Smooth muscle cell (in vitro differentiated cells): ENCODE data around the gene HSD11B1. TPM values are rescaled to one million over a fixed set of nuclear protein-coding genes. Genes with fewer than 3 reads are reported as not detected.

Source experiments
- DNase-seq: peaks from one replicate; lab custom pipeline; 2025; ENCODE audit not compliant: unreplicated experiment; lab: John Stamatoyannopoulos, UW
- H2AFZ ChIP-seq: fragments of 200-600 bp; sonication (generic); 2 replicates; pipeline ENCODE4 v1.6.0; 2016; ENCODE audit warnings: antibody characterized with exemption, low read depth, mild to moderate bottlenecking
- H3F3A ChIP-seq: fragments of 200-600 bp; sonication (generic); 2 replicates; pipeline ENCODE4 v1.6.0; 2017; ENCODE audit warnings: antibody characterized with exemption, low read depth
- H3K27ac ChIP-seq: fragments of 200-600 bp; sonication (generic); 2 replicates; pipeline ENCODE4 v1.5.1; 2016; ENCODE audit warnings: low read depth, mild to moderate bottlenecking
- H3K27me3 ChIP-seq: fragments of 200-600 bp; sonication (generic); 2 replicates; pipeline ENCODE4 v1.6.1; 2016; ENCODE audit warnings: low read depth, mild to moderate bottlenecking
- H3K36me3 ChIP-seq: fragments of 200-600 bp; sonication (generic); 2 replicates; pipeline ENCODE4 v1.5.1; 2016; ENCODE audit warnings: low read depth
- H3K4me1 ChIP-seq: fragments of 200-600 bp; sonication (generic); 2 replicates; pipeline ENCODE4 v1.5.1; 2016; ENCODE audit warnings: low read depth
- H3K4me2 ChIP-seq: fragments of 200-600 bp; sonication (generic); 2 replicates; pipeline ENCODE4 v1.6.0; 2016; ENCODE audit warnings: mild to moderate bottlenecking
- H3K4me3 ChIP-seq: fragments of 200-600 bp; sonication (generic); 2 replicates; pipeline ENCODE4 v1.5.1; 2016; ENCODE audit warnings: mild to moderate bottlenecking
- H3K79me2 ChIP-seq: fragments of 200-600 bp; sonication (generic); 2 replicates; pipeline ENCODE4 v1.6.0; 2016; ENCODE audit warnings: low read depth, mild to moderate bottlenecking
- H3K9ac ChIP-seq: fragments of 200-600 bp; sonication (generic); 2 replicates; pipeline ENCODE4 v1.6.0; 2016; ENCODE audit warnings: low read depth
- H3K9me3 ChIP-seq: fragments of 200-600 bp; sonication (generic); replicated peaks from 2 replicates; pipeline ENCODE4 v1.5.1; 2016; ENCODE audit warnings: low read depth
- H4K20me1 ChIP-seq: fragments of 200-600 bp; sonication (generic); 2 replicates; pipeline ENCODE4 v1.6.0; 2016; ENCODE audit warnings: low read depth
- WGBS: methylation state at CpG from one replicate; pipeline ENCODE4 v1.1.7; 2016; ENCODE audit warnings: low lambda C conversion rate; 5-methylcytosine and 5-hydroxymethylcytosine counted together
- polyA plus RNA-seq: library from polyadenylated mRNA; unstranded; fragments of >200 nt; fragmentation: Nextera tagmentation; extraction: Ambion mirVana; gene quantifications from 2 replicates; pipeline ENCODE4 v1.2.1, GENCODE V29; 2016
- total RNA-seq: library from RNA; depleted of rRNA; stranded (reverse); fragments of >200 nt; gene quantifications from 2 replicates; pipeline ENCODE4 v1.2.3, GENCODE V29; 2014
- TF ChIP-seq, protein P1 (sequence below): fragments of 200-600 bp; sonication (generic); IDR thresholded peaks from 2 replicates; pipeline ENCODE4 v1.5.1; 2017; ENCODE audit warnings: borderline replicate concordance, mild to moderate bottlenecking, antibody characterized with exemption; ENCODE audit not compliant: insufficient read depth, poor library complexity, severe bottlenecking

The HSD11B1 gene
- total and polyA plus RNA-seq, 2 experiments from 2014 or later, result not detected

DNA sequence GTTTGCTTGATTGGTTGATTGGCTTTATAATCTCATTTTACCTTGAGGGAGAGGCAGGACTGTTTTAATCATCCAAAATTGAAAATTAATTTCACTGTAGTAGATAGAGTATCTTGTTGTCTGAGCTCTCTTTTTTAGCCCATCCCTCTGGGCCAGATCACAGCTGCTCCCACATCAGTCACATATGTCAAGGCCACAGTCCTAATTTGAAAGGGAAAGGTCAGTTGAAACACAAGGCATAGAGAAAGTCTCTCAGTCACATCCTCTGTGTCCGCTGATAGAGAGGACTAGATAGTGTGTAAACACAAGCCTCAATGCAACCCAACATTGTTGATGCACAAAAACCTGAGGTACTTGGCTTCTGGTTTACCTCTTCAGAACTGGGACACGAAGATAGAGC, 72.9 kb downstream of the HSD11B1 start:
- no peak overlapping the region for H2AFZ ChIP-seq
- no peak overlapping the region for H3K4me3 ChIP-seq
- TF ChIP-seq, protein P1, sequence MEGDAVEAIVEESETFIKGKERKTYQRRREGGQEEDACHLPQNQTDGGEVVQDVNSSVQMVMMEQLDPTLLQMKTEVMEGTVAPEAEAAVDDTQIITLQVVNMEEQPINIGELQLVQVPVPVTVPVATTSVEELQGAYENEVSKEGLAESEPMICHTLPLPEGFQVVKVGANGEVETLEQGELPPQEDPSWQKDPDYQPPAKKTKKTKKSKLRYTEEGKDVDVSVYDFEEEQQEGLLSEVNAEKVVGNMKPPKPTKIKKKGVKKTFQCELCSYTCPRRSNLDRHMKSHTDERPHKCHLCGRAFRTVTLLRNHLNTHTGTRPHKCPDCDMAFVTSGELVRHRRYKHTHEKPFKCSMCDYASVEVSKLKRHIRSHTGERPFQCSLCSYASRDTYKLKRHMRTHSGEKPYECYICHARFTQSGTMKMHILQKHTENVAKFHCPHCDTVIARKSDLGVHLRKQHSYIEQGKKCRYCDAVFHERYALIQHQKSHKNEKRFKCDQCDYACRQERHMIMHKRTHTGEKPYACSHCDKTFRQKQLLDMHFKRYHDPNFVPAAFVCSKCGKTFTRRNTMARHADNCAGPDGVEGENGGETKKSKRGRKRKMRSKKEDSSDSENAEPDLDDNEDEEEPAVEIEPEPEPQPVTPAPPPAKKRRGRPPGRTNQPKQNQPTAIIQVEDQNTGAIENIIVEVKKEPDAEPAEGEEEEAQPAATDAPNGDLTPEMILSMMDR, result no peak
- no peaks in the 10 kb centered on the region for H3K4me1 ChIP-seq
- no peak overlapping the region for H3K27ac ChIP-seq
- no peaks in the 10 kb centered on the region for H3F3A ChIP-seq
- H3K4me2 ChIP-seq, result no peak overlapping the region
- no peaks in the 10 kb centered on the region for H3K27me3 ChIP-seq
- no peaks in the 10 kb centered on the region for H3K9me3 ChIP-seq
- no peaks in the 10 kb centered on the region for H4K20me1 ChIP-seq
- WGBS, result 95% methylated on average over 2 of the region's 2 CpGs
- no peaks in the 10 kb centered on the region for H3K79me2 ChIP-seq
- H3K36me3 ChIP-seq, result no peaks in the 10 kb centered on the region
- H3K9ac ChIP-seq, result no peak overlapping the region
- DNase-seq, result no peak

DNA sequence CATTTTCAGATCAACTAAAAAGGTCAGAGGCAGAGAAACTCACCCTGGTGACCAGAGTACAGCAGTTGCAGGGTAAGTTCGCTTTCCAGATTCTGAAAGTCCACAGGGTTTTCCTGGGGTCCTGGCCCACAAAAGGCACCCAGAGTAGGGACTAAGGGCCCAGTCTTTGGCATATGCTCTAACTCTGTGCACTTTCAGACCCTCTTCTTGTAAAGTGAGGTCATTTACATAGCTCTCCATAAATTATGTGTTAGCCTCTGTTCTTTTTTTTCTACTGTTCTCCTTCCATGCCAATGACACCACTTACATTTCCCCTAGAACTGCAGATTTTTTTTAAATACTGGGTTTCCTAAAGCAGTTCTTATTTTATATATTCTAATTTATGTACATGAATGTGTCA, 73.5 kb downstream of the HSD11B1 start:
- no peaks in the 10 kb centered on the region for H3K9me3 ChIP-seq
- H4K20me1 ChIP-seq, result no peaks in the 10 kb centered on the region
- WGBS, result 100% methylated on average over 1 of the region's 1 CpG
- H3K36me3 ChIP-seq, result no peaks in the 10 kb centered on the region
- H3F3A ChIP-seq, result no peaks in the 10 kb centered on the region
- no peak overlapping the region for H3K9ac ChIP-seq
- H3K4me3 ChIP-seq, result no peak overlapping the region
- DNase-seq, result no peak
- no peaks in the 10 kb centered on the region for H3K79me2 ChIP-seq
- TF ChIP-seq, protein P1, result no peak
- H3K4me2 ChIP-seq, result no peak overlapping the region
- no peak overlapping the region for H3K27ac ChIP-seq
- H3K4me1 ChIP-seq, result no peaks in the 10 kb centered on the region
- no peaks in the 10 kb centered on the region for H3K27me3 ChIP-seq
- H2AFZ ChIP-seq, result no peak overlapping the region

DNA sequence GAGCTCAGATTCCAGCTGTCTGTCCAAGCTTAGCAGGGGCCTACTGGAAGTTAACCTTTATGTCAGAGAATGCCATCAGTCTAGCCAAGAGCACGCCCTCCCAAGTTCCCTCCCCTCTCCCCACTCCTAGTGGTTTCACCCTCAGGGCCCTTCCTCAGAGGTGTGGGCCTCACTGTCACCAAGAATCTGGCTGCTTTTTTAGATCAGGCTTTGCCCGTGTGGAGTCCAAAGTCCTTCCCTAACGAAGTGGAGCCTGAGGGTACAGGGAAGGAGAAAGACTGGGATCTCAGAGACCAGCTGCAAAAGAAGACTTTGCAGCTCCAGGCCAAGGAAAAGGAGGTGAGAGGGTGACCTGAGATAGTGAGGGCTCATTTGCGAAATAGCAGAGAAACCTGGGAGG, 75.6 kb downstream of the HSD11B1 start:
- no peak for DNase-seq
- Histone ChIP-seq H3K4me2 (no peak overlapping the region), H3F3A (peaks cover 6% of the 10 kb centered on the region), H3K4me1 (peaks cover 6% of the 10 kb centered on the region), H3K9ac (no peak overlapping the region), H2AFZ (no peak overlapping the region), H3K27ac (no peak overlapping the region), H4K20me1 (no peaks in the 10 kb centered on the region), H3K27me3 (no peaks in the 10 kb centered on the region), H3K9me3 (no peaks in the 10 kb centered on the region), H3K79me2 (no peaks in the 10 kb centered on the region), H3K36me3 (no peaks in the 10 kb centered on the region), H3K4me3 (no peak overlapping the region)
- 65% methylated on average over 4 of the region's 4 CpGs for WGBS
- TF ChIP-seq, protein P1, result no peak

DNA sequence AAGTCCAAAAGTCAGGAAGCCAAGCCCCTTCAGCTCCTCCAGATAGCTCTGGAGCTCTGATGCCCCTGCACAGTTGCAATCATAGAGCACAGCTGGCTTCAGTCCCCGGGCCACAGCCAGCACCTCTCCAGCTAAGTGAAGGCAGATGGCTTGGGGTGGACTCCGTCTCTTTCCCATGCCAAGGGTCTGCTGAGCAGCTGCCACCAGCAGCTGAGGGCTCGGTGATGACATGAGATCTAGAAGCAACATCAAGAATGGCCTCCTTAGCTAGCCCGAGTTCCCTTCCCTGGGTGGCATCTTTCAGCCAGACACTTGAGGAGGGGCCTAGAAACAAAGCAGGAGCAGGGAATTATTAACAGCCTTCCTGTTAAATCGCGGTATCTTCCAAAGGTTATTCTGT, 78.7 kb downstream of the HSD11B1 start:
- H3K36me3 ChIP-seq, result no peaks in the 10 kb centered on the region
- peak overlapping the region; percentile 93 for H3K4me2 ChIP-seq
- DNase-seq, result no peak
- no peak overlapping the region for H2AFZ ChIP-seq
- peaks cover 6% of the 10 kb centered on the region for H3K4me1 ChIP-seq
- no peaks in the 10 kb centered on the region for H3K27me3 ChIP-seq
- TF ChIP-seq, protein P1, result no peak
- H3K27ac ChIP-seq, result no peak overlapping the region
- H3K9ac ChIP-seq, result peak overlapping the region; percentile 86
- H3K4me3 ChIP-seq, result peak overlapping the region; percentile 87
- H4K20me1 ChIP-seq, result no peaks in the 10 kb centered on the region
- H3K9me3 ChIP-seq, result no peaks in the 10 kb centered on the region
- WGBS, result 80% methylated on average over 6 of the region's 6 CpGs
- peaks cover 6% of the 10 kb centered on the region for H3F3A ChIP-seq
- H3K79me2 ChIP-seq, result no peaks in the 10 kb centered on the region
